Uterus (tissue), 4 donors: ENCODE measurements around the gene MADCAM1. TPM values are rescaled to one million over a fixed set of nuclear protein-coding genes. Genes with fewer than 3 reads are reported as not detected.

Experiments used
- DNase-seq, 2 donors: peaks; one replicate each; pipeline ENCODE4 v3.0.0-alpha.2; 2019 to 2020
- H3K27ac ChIP-seq, 2 donors: fragments of 200-600 bp; sonication (generic); 1 replicate in 1 of 2; 2 replicates in 1 of 2; pipeline ENCODE4 v1.5.1; 2016 to 2018
- H3K27me3 ChIP-seq, 2 donors: fragments of 200-600 bp; sonication (generic); one replicate each; pipeline ENCODE4 v1.5.1; 2018 to 2019; ENCODE audit warnings: control low read depth in 1 of 2
- H3K36me3 ChIP-seq, 2 donors: fragments of 200-600 bp; sonication (generic); one replicate each; pipeline ENCODE4 v1.5.1; 2019; ENCODE audit warnings: control low read depth in 1 of 2
- H3K4me1 ChIP-seq, 2 donors: fragments of 200-600 bp; sonication (generic); one replicate each; pipeline ENCODE4 v1.5.1; 2018 to 2019; ENCODE audit warnings: control low read depth in 1 of 2
- H3K4me3 ChIP-seq, 2 donors: fragments of 200-600 bp; sonication (generic); 1 replicate in 1 of 2; 2 replicates in 1 of 2; pipeline ENCODE4 v1.5.1; 2018 to 2019; ENCODE audit warnings: mild to moderate bottlenecking in 1 of 2
- H3K9me3 ChIP-seq, 2 donors: fragments of 200-600 bp; sonication (generic); one replicate each; pipeline ENCODE4 v1.5.1; 2019; ENCODE audit warnings: control low read depth in 1 of 2
- CTCF ChIP-seq, 4 experiments: fragments of 200-600 bp in 2 of 4; fragments of 450-650 bp in 2 of 4; sonication (generic) in 2 of 4; IDR thresholded peaks; one replicate each; pipeline ENCODE4 v1.5.1; 2016 to 2019; ENCODE audit warnings: antibody characterized with exemption in 4 of 4, mild to moderate bottlenecking in 2 of 4, moderate library complexity in 1 of 4
- POLR2A ChIP-seq, 2 donors: fragments of 450-650 bp; IDR thresholded peaks; one replicate each; pipeline ENCODE4 v1.6.1; 2016; ENCODE audit warnings: antibody characterized with exemption in 2 of 2, mild to moderate bottlenecking in 1 of 2, moderate library complexity in 1 of 2
- intact Hi-C: fragments of 100-400 bp; cut with DNase I; formaldehyde crosslinking; loops from one replicate; pipeline ENCODE4 v1.15.1; 2023; ENCODE audit warnings: low total_unique reads
- total RNA-seq, 4 donors: library from RNA; depleted of rRNA in 3 of 4; stranded (reverse); fragments of >200 nt in 3 of 4; gene quantifications; one replicate each; pipeline versions ENCODE4 v1.1.0 to v1.2.4, GENCODE V29; 2014 to 2023
- donor health status: DM: yes; HTN: yes; CAD: no.

MADCAM1 gene
- total RNA-seq, 4 donors from 2014 or later = 0.34 to 2.7 TPM; not detected in 2

DNA sequence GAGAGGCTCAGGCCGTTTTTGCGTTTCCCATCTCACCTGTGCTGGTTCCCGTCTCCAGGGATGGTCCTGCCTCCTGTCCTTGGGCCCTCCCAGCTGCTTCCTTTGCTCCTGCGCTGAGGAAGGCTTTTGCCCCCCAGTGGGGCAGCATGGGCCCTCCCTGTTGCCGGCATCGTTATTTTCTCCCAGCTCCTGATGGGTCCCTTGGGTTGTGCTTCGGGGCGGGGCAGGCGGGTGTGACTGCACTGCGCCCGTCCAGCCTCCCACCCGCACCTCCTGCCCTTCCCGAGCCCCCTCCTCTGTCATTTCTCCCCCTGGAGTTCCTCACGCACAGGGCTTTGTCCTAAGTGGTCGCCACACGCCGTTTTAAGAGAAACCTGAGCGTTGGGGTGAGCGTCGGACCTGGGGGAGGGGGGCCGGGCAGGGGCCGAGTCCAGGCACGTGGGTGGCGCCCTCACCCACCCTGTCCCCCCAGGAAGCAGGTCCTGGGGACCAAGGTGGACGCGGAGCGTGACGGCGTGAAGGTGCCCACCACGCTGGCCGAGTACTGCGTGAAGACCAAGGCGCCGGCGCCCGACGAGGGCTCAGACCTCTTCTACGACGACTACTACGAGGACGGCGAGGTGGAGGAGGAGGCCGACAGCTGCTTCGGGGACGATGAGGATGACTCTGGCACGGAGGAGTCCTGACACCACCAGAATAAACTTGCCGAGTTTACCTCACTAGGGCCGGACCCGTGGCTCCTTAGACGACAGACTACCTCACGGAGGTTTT lies 44.8 kb downstream of the MADCAM1 start:
- intact Hi-C loops = no loop called here
- no peaks in the 10 kb centered on the region for H3K36me3 ChIP-seq

GRCh38 chr19:541699-542098 lies 45.4 kb downstream of the MADCAM1 start:
- no peak for TF ChIP-seq POLR2A (IDR thresholded peaks at IDR 0.05)
- no peak for TF ChIP-seq CTCF (IDR thresholded peaks at IDR 0.05)
- H3K27ac ChIP-seq = no peak overlapping the region
- no peaks in the 10 kb centered on the region for H3K4me1 ChIP-seq
- no peaks in the 10 kb centered on the region for H3K36me3 ChIP-seq
- H3K9me3 ChIP-seq = no peaks in the 10 kb centered on the region
- H3K4me3 ChIP-seq = no peak overlapping the region
- intact Hi-C loops = no loop called here
- no peak for DNase-seq
- H3K27me3 ChIP-seq = no peaks in the 10 kb centered on the region

More for the DNA sequence above, 44.8 kb downstream of the MADCAM1 start:
- Histone ChIP-seq H3K4me3 (no peak overlapping the region), H3K4me1 (no peaks in the 10 kb centered on the region), H3K27me3 (no peaks in the 10 kb centered on the region), H3K9me3 (no peaks in the 10 kb centered on the region), H3K27ac (no peak overlapping the region)
- DNase-seq = no peak
- TF ChIP-seq POLR2A (IDR thresholded peaks at IDR 0.05) (no peak), CTCF (IDR thresholded peaks at IDR 0.05) (no peak)

DNA sequence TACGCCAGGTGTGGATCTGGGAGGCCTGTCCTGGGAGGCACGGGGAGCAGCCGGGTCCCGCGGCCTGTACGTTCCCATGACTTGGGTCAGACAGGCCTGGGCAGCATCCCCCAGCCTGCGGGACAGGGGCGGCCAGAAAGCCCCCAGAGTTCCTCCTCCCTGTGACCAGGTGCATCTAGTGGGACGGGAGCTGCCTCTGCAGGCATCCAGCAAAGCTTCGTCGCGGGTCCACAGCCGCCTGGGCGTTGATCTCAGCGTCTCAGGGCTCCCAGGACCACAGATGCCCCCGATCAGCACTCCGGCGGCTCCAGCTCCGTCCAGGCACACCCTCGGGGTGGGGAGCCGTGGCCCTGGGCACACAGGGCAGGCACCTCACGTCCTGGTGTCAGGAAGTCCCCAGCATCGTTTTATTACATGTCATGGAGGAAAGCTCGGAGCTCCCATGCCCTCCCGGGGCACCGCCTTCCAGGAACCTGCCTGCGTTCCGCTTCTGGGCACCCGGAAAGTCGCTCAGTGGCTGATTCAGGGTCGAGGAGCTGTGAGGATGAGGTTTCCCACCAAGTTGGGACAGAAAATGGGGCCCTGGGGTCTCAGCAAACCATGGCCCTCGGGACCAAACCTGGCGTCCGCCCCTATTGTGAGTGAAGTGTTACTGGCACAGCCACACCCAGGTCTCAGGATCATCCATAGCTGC lies 46.0 kb downstream of the MADCAM1 start:
- no peaks in the 10 kb centered on the region for H3K36me3 ChIP-seq
- H3K27ac ChIP-seq = no peak overlapping the region

GRCh38 chr19:543910-544608 lies 47.8 kb downstream of the MADCAM1 start, which contains the start of gene GZMM:
GZMM (plus strand) TSS chr19:544053; CDS start chr19:544072, 19 bp downstream.
- H3K9me3 ChIP-seq = no peaks in the 10 kb centered on the region
- H3K4me1 ChIP-seq = no peaks in the 10 kb centered on the region
- H3K36me3 ChIP-seq = no peaks in the 10 kb centered on the region
- H3K27ac ChIP-seq = no peak within 1 kb of the TSS
- no peak within 1 kb of the TSS for H3K4me3 ChIP-seq
- intact Hi-C loops = no loop called here
- TF ChIP-seq CTCF (IDR thresholded peaks at IDR 0.05) (no peak), POLR2A (IDR thresholded peaks at IDR 0.05) (no peak)
- DNase-seq = no peak
- no peaks in the 10 kb centered on the region for H3K27me3 ChIP-seq

More for the DNA sequence above, 46.0 kb downstream of the MADCAM1 start:
- DNase-seq = no peak
- H3K4me1 ChIP-seq = no peaks in the 10 kb centered on the region
- no peak overlapping the region for H3K4me3 ChIP-seq
- no peaks in the 10 kb centered on the region for H3K27me3 ChIP-seq
- no peak for TF ChIP-seq CTCF (IDR thresholded peaks at IDR 0.05)
- TF ChIP-seq POLR2A (IDR thresholded peaks at IDR 0.05) = no peak
- intact Hi-C loops = no loop called here
- H3K9me3 ChIP-seq = no peaks in the 10 kb centered on the region
